LNCAP (cell line): Measurements from ENCODE around the gene CHD1.

Experiments
- TF ChIP-seq, protein P1 (sequence below): fragments of 450-650 bp; IDR thresholded peaks from 2 replicates; pipeline ENCODE4 v1.5.1; 2017; ENCODE audit warnings: mild to moderate bottlenecking

CHD1 gene

GRCh38 chr5:98942847-98943246 is 14.0 kb upstream of the CHD1 start:
- TF ChIP-seq, protein P1, sequence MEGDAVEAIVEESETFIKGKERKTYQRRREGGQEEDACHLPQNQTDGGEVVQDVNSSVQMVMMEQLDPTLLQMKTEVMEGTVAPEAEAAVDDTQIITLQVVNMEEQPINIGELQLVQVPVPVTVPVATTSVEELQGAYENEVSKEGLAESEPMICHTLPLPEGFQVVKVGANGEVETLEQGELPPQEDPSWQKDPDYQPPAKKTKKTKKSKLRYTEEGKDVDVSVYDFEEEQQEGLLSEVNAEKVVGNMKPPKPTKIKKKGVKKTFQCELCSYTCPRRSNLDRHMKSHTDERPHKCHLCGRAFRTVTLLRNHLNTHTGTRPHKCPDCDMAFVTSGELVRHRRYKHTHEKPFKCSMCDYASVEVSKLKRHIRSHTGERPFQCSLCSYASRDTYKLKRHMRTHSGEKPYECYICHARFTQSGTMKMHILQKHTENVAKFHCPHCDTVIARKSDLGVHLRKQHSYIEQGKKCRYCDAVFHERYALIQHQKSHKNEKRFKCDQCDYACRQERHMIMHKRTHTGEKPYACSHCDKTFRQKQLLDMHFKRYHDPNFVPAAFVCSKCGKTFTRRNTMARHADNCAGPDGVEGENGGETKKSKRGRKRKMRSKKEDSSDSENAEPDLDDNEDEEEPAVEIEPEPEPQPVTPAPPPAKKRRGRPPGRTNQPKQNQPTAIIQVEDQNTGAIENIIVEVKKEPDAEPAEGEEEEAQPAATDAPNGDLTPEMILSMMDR = no peak

DNA sequence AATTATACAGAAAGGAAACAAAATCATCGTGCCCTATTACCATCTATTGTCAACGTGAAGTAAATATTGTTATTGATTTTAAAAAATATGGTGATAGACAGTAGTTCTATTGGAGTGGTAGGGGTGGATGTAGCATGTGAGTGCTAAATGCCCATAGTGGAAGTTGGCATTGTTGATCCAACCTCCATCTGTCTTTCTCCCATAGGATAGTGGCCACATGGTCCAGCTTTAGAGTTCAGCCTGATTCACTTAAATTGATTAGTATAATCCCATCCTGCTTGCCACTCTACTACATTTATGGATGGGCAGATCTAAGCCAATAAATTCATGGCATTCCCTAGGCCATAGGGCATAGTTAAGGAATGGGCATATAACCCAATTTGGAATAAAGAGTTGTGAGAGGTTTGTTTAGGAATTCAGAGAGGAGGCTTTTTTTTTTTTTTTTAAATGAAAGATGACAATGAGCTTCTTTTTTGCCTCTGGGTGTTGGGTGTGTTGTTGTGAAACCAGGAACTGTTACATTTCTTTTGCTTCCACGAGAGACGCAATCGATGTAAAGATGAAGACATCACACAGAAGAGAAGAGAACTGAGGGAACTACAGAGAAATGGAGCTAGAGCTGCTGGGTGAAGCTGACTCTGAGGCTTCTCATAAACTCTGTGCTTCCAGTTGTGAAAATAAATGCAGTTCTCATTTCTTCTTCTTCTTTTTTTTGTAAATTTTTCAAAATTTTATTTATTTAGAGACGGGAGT is 12.5 kb upstream of the CHD1 start:
- TF ChIP-seq, protein P1 = no peak

- TF ChIP-seq, protein P1 = no peak
Observed at GRCh38 chr5:98940581-98940980, 11.8 kb upstream of the CHD1 start.

- TF ChIP-seq, protein P1 = no peak
Observed at GRCh38 chr5:98938464-98938863, 9.7 kb upstream of the CHD1 start.

DNA sequence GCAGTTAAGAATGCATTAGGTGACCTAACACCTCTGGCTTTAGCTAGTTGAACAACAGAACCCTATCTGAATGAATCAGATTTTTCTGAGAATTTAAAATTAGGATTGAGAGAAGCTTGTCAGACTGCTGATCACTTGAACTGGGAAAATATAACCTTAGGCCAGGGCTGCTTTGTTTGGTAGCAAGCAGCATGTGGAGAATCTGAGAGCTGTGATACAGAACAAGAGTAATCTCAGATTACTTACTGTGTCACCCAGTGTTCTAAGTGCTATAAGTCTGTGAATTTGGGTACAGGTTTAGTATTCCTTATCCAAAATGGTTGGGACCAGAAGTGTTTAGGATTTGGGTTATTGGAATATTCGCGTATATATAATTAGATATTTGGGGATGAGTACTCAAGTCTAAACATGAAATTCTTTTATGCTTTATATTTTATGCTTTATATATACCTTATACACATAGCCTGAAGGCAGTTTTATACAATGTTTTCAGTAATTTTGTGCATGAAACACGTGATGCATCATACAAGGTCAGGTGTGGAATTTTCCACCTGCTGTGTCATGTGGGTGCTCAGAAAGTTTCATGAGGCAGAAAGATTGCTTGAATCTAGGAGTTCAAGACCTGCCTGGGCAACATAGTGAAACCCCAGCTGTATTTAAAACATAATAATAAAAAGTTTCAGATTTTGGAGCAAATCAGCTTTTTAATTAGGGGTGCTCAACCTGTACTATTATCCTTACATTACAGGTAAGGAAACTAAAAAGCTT is 8.3 kb upstream of the CHD1 start:
- TF ChIP-seq, protein P1 = no peak

- TF ChIP-seq, protein P1 = no peak
Observed at GRCh38 chr5:98935206-98935605, 6.4 kb upstream of the CHD1 start.

GRCh38 chr5:98934546-98934945 is 5.7 kb upstream of the CHD1 start:
- TF ChIP-seq, protein P1 = no peak
